Activated CD4-positive, alpha-beta T cell treated with anti-CD3 and anti-CD28 coated beads for 24 hours (primary cell): Measurements from ENCODE around the gene MMP14.

Experiments
- DNase-seq, 2 donors: peaks; one replicate each; pipeline ENCODE4 v3.0.0-alpha.2; 2020; ENCODE audit warnings: low read depth in 2 of 2

Gene MMP14

GRCh38 chr14:22884738-22885523 lies 48.5 kb downstream of the MMP14 start:
- no peak for DNase-seq

DNA sequence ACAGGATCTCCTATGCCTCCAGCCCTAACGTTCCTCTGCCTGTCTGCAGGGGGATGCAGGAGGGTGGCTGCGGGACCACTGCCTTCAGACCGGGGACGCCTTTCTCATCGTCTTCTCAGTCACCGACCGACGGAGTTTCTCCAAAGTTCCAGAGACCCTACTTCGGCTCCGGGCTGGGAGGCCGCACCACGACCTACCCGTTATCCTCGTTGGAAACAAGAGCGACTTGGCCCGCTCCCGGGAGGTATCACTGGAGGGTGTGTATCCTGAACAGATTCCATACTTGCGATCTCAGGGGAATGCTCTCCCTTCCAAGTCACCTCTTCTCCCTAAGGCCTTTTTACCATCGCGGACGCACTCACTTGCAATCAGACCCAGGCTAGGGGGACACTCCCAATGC lies 49.6 kb downstream of the MMP14 start:
- DNase-seq, result no peak

DNA sequence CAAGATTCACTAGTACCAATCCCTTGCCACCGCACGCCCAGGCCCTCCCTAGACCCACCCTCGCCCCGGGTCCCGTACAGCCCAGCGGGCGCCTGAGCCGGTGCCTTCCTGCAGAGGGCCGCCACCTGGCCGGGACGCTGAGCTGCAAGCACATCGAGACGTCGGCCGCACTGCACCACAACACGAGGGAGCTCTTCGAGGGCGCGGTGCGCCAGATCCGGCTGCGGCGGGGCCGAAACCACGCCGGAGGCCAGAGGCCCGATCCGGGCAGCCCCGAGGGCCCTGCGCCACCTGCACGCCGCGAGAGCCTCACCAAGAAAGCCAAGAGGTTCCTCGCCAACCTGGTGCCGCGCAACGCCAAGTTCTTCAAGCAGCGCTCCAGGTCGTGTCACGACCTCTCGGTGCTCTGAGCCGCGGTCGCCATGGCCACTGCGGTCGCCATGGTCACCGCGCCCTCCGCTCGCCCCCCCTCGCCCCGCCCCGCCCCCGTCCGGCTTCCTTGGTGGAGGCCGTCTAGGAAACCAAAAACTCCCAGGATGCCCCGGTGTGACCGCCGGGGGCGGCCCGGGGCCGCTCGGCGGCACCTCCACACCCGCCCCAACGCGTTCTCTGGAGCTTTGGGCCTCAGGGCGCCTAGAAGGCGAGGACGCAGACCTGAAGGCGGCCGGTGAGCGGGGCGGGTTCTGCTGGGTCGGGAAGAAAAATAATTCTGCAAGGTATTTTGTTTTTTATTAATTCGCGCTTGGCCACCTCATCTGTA lies 50.3 kb downstream of the MMP14 start:
- peak; percentile 41 to 62 for DNase-seq

- DNase-seq, result no peak
Observed at GRCh38 chr14:22887260-22887989, 51.0 kb downstream of the MMP14 start.

GRCh38 chr14:22887990-22888378 lies 51.6 kb downstream of the MMP14 start:
- peak; percentile 38 to 46 for DNase-seq

GRCh38 chr14:22888662-22889061 lies 52.3 kb downstream of the MMP14 start:
- DNase-seq, result no peak

GRCh38 chr14:22890416-22890815 lies 54.0 kb downstream of the MMP14 start:
- DNase-seq, result no peak

- DNase-seq, result no peak
Observed at GRCh38 chr14:22892488-22892887, 56.1 kb downstream of the MMP14 start.

DNA sequence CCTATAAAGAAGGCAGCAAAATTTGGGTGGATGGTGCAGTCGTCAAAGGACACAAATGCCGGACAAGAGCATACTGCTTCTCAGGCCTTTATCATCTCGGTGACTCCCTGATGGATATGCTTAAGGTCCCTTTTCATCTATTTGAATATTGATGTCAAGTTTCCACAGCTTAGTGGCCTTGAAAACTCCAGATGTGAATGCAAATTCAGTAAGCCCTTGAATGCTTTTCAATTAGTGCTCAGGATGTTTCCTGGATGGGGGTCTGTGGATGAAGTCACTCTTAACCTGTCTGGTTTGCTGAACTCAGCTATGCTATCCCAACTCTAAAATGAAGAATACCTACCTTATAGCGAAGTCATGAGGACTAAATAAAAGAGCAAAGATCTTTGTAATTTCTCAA lies 57.3 kb downstream of the MMP14 start:
- DNase-seq, result no peak

- DNase-seq, result no peak
Observed at GRCh38 chr14:22895402-22895801, 59.0 kb downstream of the MMP14 start.

GRCh38 chr14:22896356-22896755 lies 60.0 kb downstream of the MMP14 start:
- no peak for DNase-seq

GRCh38 chr14:22896760-22897159 lies 60.4 kb downstream of the MMP14 start:
- no peak for DNase-seq

DNA sequence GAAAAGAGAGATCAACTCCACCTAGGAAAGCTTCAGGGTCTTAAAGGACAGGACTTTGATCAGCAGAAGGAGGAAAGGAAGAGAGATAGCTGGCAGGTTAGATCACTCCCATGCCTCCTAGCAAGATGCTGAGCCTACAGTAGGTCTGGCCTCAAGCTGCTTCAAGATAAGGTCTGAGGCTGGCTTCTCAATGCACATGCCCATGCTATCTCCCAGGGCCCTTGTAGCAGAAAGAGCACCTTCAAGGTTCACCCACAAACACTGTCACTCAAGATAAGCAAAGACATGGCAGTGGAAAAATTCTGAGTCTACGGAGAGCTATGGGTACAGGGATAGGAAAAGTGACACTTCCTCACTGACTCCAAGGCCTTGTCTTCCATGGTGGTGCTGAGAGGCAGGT lies 61.0 kb downstream of the MMP14 start:
- DNase-seq, result no peak
